Subcutaneous abdominal adipose tissue (tissue), 5 donors: ENCODE measurements around the gene IVNS1ABP.

ENCODE experiments used
- H3K27ac ChIP-seq: one replicate; pipeline ENCODE4 v1.7.0; 2013; ENCODE audit warnings: low read depth, mild to moderate bottlenecking, inconsistent platforms, low read length, moderate library complexity
- H3K27me3 ChIP-seq, 5 donors: one replicate each; pipeline ENCODE4 v1.7.0; 2013; ENCODE audit warnings: low read length in 5 of 5, inconsistent platforms in 1 of 5; ENCODE audit not compliant: control insufficient read depth in 5 of 5, insufficient read depth in 4 of 5
- H3K36me3 ChIP-seq, 5 donors: one replicate each; pipeline ENCODE4 v1.7.0; 2013; ENCODE audit warnings: low read length in 5 of 5; ENCODE audit not compliant: control insufficient read depth in 5 of 5, insufficient read depth in 5 of 5
- H3K4me1 ChIP-seq, 5 donors: one replicate each; pipeline ENCODE4 v1.7.0; 2013; ENCODE audit warnings: low read length in 5 of 5, mild to moderate bottlenecking in 3 of 5, moderate library complexity in 1 of 5; ENCODE audit not compliant: control insufficient read depth in 5 of 5, insufficient read depth in 5 of 5
- H3K4me3 ChIP-seq, 5 donors: one replicate each; pipeline ENCODE4 v1.7.0; 2013; ENCODE audit warnings: low read length in 5 of 5, low read depth in 1 of 5
- H3K9ac ChIP-seq, 5 donors: one replicate each; pipeline ENCODE4 v1.7.0; 2013; ENCODE audit warnings: low read length in 5 of 5, mild to moderate bottlenecking in 4 of 5, moderate library complexity in 3 of 5
- H3K9me3 ChIP-seq, 5 donors: one replicate each; pipeline ENCODE4 v1.7.0; 2013; ENCODE audit warnings: low read length in 5 of 5; ENCODE audit not compliant: control insufficient read depth in 5 of 5
- donor health status: healthy.
- donor health status: healthy.
- donor health status: healthy.
- donor health status: healthy.
- donor health status: healthy.

Gene IVNS1ABP

DNA sequence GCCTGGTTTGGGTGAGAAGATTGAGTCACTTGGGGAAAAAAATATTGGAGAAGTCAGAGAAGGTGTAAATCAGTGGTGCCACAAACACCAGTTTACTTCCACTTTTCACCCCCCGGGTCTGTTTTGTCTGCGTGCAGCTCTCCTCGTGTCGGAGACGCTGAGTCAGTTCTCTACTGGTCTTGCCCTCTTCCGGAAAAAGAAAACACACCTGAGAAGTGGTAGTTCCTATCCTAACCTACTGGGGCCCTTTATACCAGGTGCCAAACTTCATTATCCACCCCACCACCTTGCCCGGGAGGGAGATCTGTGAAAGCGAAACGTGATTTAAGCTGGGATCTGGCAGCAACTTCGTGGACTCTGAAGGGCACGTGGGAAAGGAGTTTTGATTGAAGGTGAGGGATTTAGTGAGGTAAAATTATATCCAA lies 855 bp upstream of the IVNS1ABP start:
- H3K9ac ChIP-seq: peak overlapping the region; percentile 1 to 92 (median 77)
- no peaks in the 10 kb centered on the region for H3K36me3 ChIP-seq
- H3K27ac ChIP-seq: peak overlapping the region; percentile 91
- H3K27me3 ChIP-seq: no peaks in the 10 kb centered on the region
- peaks cover 4 to 37% (median 29%) of the 10 kb centered on the region in 5 donors for H3K4me1 ChIP-seq
- peak overlapping the region; percentile 71 to 97 (median 97) for H3K4me3 ChIP-seq
- no peaks in the 10 kb centered on the region for H3K9me3 ChIP-seq

DNA sequence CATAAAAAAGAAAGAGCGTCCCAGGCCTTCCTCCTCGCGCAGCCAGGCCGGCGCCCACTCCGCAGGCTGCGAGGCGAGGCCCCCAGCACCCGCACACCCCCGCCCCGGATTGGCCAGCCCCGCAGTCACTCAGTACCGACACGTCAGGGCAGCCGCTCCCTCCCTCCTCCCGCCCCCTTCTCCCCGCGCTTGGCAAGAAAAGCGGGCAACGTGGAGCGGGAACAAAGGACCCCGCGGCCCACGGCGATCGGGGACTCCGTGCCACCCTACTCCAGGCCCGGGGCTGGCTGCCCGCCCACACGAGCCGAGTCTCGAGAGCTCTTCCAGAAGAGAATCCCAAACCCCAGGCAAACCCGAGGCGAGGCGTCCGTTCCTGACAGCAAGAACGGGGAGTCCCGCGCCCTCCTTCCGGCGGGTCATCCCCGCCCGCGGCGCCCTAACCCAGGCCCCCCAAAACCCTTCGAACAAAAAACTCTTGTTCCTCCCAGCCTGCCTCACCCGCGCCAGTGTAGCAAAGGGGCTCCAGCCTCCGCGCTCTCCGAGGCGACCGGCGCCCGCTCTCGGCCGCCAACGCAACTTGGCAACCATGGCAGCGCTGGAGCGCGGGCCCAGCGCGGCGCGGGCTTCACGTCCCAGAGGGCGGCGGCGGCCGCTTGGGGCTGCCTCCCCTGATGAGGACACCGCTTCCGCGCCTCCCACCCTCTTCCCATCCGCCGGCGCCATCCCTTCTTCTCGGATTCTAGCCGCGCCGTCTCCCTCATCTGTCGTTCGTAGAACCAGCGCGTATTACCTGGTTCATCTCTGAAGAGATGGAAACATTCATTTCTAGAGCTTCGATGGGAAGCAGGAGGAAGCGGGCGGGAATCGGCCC lies 645 bp downstream of the IVNS1ABP start:
- peak overlapping the region; percentile 75 to 96 (median 92) for H3K9ac ChIP-seq
- H3K4me1 ChIP-seq: peaks cover 4 to 50% (median 36%) of the 10 kb centered on the region in 5 donors
- peak overlapping the region; percentile 91 for H3K27ac ChIP-seq
- no peaks in the 10 kb centered on the region for H3K36me3 ChIP-seq
- H3K9me3 ChIP-seq: no peaks in the 10 kb centered on the region
- peak overlapping the region; percentile 92 to 97 (median 94) for H3K4me3 ChIP-seq
- H3K27me3 ChIP-seq: no peaks in the 10 kb centered on the region

DNA sequence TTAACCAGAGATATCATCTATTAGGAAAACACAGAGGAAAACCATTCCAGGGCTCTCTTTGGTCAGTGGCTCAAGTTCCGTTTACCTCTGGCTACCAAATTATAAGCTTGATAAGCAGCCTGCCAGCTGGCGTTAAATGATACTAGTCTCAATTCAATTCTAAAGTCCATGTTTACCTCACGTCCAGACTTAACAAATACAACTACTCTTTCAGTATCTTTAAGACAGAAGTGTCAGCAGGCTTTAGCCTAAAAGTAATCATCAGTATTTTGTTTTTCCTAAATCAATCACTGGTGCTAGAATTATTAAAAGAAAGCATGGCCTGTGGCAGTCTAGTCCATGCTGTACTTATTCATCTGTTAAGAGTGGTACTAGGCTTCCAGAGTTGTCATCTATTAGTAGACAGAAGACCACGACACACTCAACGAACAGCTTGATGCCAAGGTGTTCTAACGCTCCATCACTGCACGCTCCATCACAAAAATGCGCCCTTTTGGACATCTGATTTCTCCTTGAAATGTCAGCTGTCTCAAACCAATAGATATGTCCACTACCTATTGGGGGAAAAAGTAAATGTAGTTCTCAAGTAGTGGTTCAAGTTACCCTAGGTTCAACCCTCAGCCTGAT lies 1.5 kb downstream of the IVNS1ABP start:
- H3K4me1 ChIP-seq: peaks cover 4 to 50% (median 36%) of the 10 kb centered on the region in 5 donors
- H3K9me3 ChIP-seq: no peaks in the 10 kb centered on the region
- H3K27ac ChIP-seq: peak overlapping the region; percentile 91
- peak overlapping the region; percentile 74 to 97 (median 93) for H3K4me3 ChIP-seq
- H3K27me3 ChIP-seq: no peaks in the 10 kb centered on the region
- H3K9ac ChIP-seq: peak overlapping the region; percentile 56 to 96 (median 92)
- H3K36me3 ChIP-seq: peaks cover 0 to 6% (median 4%) of the 10 kb centered on the region in 5 donors

DNA sequence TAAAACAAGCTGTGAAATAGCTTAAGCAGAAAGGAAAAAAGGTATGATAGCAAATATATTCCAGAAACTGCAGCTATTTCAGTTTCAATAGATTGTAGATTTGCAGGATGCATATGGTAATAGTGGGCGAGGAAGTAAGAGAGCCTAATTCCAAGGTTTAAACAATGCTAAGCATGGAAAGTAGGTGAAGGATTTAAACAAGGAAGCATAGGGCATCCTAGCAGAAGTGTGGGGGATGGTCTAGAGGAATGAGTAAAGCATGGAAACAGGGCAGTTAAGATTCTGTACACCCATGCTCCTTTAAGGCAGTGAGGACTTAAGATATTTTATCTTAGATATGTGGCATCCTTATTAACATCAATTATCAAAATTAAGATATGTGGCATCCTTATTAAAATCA lies 2.6 kb downstream of the IVNS1ABP start:
- Histone ChIP-seq H3K27me3 (no peaks in the 10 kb centered on the region), H3K9ac (peak overlapping the region in 1 of 5 donors; percentile 96), H3K4me3 (peak overlapping the region; percentile 19 to 97 (median 93)), H3K27ac (peak overlapping the region; percentile 12), H3K4me1 (peaks cover 4 to 56% (median 42%) of the 10 kb centered on the region in 5 donors), H3K36me3 (peaks cover 0 to 9% (median 6%) of the 10 kb centered on the region in 5 donors), H3K9me3 (no peaks in the 10 kb centered on the region)

- peaks cover 8 to 23% (median 21%) of the 10 kb centered on the region in 5 donors for H3K36me3 ChIP-seq
- H3K4me1 ChIP-seq: peaks cover 4 to 44% (median 35%) of the 10 kb centered on the region in 5 donors
- H3K9me3 ChIP-seq: no peaks in the 10 kb centered on the region
- no peak overlapping the region for H3K9ac ChIP-seq
- no peak overlapping the region for H3K4me3 ChIP-seq
- H3K27ac ChIP-seq: no peak overlapping the region
- no peaks in the 10 kb centered on the region for H3K27me3 ChIP-seq
These were observed 4.5 kb downstream of the IVNS1ABP start for GRCh38 chr1:185312361-185313138.

GRCh38 chr1:185311589-185312225 lies 5.3 kb downstream of the IVNS1ABP start:
- Histone ChIP-seq H3K9ac (no peak overlapping the region), H3K4me3 (no peak overlapping the region), H3K9me3 (no peaks in the 10 kb centered on the region), H3K36me3 (peaks cover 17 to 32% (median 29%) of the 10 kb centered on the region in 5 donors), H3K27me3 (no peaks in the 10 kb centered on the region), H3K4me1 (peaks cover 4 to 44% (median 32%) of the 10 kb centered on the region in 5 donors), H3K27ac (no peak overlapping the region)

- no peak overlapping the region for H3K27ac ChIP-seq
- H3K4me1 ChIP-seq: peaks cover 0 to 30% (median 19%) of the 10 kb centered on the region in 5 donors
- peaks cover 31 to 51% (median 47%) of the 10 kb centered on the region in 5 donors for H3K36me3 ChIP-seq
- no peak overlapping the region for H3K4me3 ChIP-seq
- no peaks in the 10 kb centered on the region for H3K27me3 ChIP-seq
- H3K9ac ChIP-seq: no peak overlapping the region
- no peaks in the 10 kb centered on the region for H3K9me3 ChIP-seq
These were observed 7.5 kb downstream of the IVNS1ABP start for GRCh38 chr1:185309566-185309965.

GRCh38 chr1:185308126-185308525 lies 8.9 kb downstream of the IVNS1ABP start:
- Histone ChIP-seq H3K9me3 (no peaks in the 10 kb centered on the region), H3K36me3 (peaks cover 39 to 64% (median 60%) of the 10 kb centered on the region in 5 donors), H3K4me3 (no peak overlapping the region), H3K27ac (no peak overlapping the region), H3K27me3 (no peaks in the 10 kb centered on the region), H3K9ac (no peak overlapping the region), H3K4me1 (peaks cover 0 to 19% (median 14%) of the 10 kb centered on the region in 5 donors)

GRCh38 chr1:185305419-185305818 lies 11.6 kb downstream of the IVNS1ABP start:
- no peak overlapping the region for H3K4me3 ChIP-seq
- peaks cover 0 to 7% (median 6%) of the 10 kb centered on the region in 5 donors for H3K4me1 ChIP-seq
- no peak overlapping the region for H3K9ac ChIP-seq
- H3K36me3 ChIP-seq: peaks cover 57 to 79% (median 74%) of the 10 kb centered on the region in 5 donors
- no peaks in the 10 kb centered on the region for H3K27me3 ChIP-seq
- no peak overlapping the region for H3K27ac ChIP-seq
- no peaks in the 10 kb centered on the region for H3K9me3 ChIP-seq
